GM12873 (cell line): ENCODE results near the gene UBE2D2.
A peak's percentile ranks its signal among the peaks of the same experiment; 100 is the strongest.

ENCODE experiments used
- CTCF ChIP-seq: IDR thresholded peaks from 2 replicates; pipeline ENCODE4 v1.5.1; 2012; ENCODE audit warnings: low read depth, mild to moderate bottlenecking, moderate library complexity, low read length, control low read depth; ENCODE audit not compliant: insufficient read depth; ENCODE audit errors: missing control alignments

UBE2D2 gene

GRCh38 chr5:139560752-139561654 is at the start of gene UBE2D2:
Gene UBE2D2, plus strand, starts transcription at chr5:139561339. Its CDS starts 453 bp downstream, at chr5:139561792.
- no peak for TF ChIP-seq CTCF

GRCh38 chr5:139512786-139513390 is 48.3 kb upstream of the UBE2D2 start:
- TF ChIP-seq CTCF, result peak; percentile 25

GRCh38 chr5:139513434-139513833 is 47.7 kb upstream of the UBE2D2 start:
- peak; percentile 83 for TF ChIP-seq CTCF

GRCh38 chr5:139513852-139514485 is 47.2 kb upstream of the UBE2D2 start:
- TF ChIP-seq CTCF, result no peak

- TF ChIP-seq CTCF, result no peak
Measured at GRCh38 chr5:139514486-139514856, 46.7 kb upstream of the UBE2D2 start.

GRCh38 chr5:139517683-139518564 is 43.2 kb upstream of the UBE2D2 start:
- peak; percentile 98 for TF ChIP-seq CTCF
